Measurements from ENCODE around the gene PGPEP1. TPM values are rescaled to one million over a fixed set of nuclear protein-coding genes. Genes with fewer than 3 reads are reported as not detected.

PGPEP1 gene
- total RNA-seq, 1 donor from 2014 or later, result 36.1 TPM

Small RNAs within 50 kb of the gene (microRNA-seq; reads per million reads assigned to microRNA genes)
- 1.6 reads per million for gene MIR3189 (ENCODE audit: unreplicated experiment)

Other genes with a start within 250 kb of the PGPEP1 start
- gene MAST3, start 242.8 kb upstream of the PGPEP1 start, total RNA-seq, result 7.6 and 8.0 TPM in 2 replicates
- gene PIK3R2, start 187.4 kb upstream of the PGPEP1 start, total RNA-seq, result 67.2 and 68.1 TPM in 2 replicates
- not detected in 2 replicates for gene IFI30, start 166.8 kb upstream of the PGPEP1 start, total RNA-seq
- gene MPV17L2, start 147.4 kb upstream of the PGPEP1 start, total RNA-seq, result 11.6 and 12.7 TPM in 2 replicates
- gene RAB3A, start 136.6 kb upstream of the PGPEP1 start, total RNA-seq, result 2.9 and 3.2 TPM in 2 replicates
- 0.21 TPM in 1 of 2 replicates, not detected in the other for gene PDE4C, start 114.2 kb upstream of the PGPEP1 start, total RNA-seq
- gene IQCN, start 66.1 kb upstream of the PGPEP1 start, total RNA-seq, result 6.9 and 10.4 TPM in 2 replicates
- gene JUND, start 59.0 kb upstream of the PGPEP1 start, total RNA-seq, result 203 and 241 TPM in 2 replicates
- 92.1 and 98.1 TPM in 2 replicates for gene LSM4, start 17.5 kb upstream of the PGPEP1 start, total RNA-seq
- gene GDF15, start 45.6 kb downstream of the PGPEP1 start, total RNA-seq, result 41.9 and 47.9 TPM in 2 replicates
- gene LRRC25, start 57.0 kb downstream of the PGPEP1 start, total RNA-seq, result 0.16 TPM in 1 of 2 replicates, not detected in the other
- 82.9 and 102 TPM in 2 replicates for gene SSBP4, start 78.8 kb downstream of the PGPEP1 start, total RNA-seq
- 159 and 178 TPM in 2 replicates for gene ISYNA1, start 97.5 kb downstream of the PGPEP1 start, total RNA-seq
- gene ELL, start 181.5 kb downstream of the PGPEP1 start, total RNA-seq, result 17.6 and 18.3 TPM in 2 replicates
- gene FKBP8, start 203.0 kb downstream of the PGPEP1 start, total RNA-seq, result 242 and 253 TPM in 2 replicates
- gene KXD1, start 217.3 kb downstream of the PGPEP1 start, total RNA-seq, result 66.5 and 70.6 TPM in 2 replicates
- gene UBA52, start 231.3 kb downstream of the PGPEP1 start, total RNA-seq, result 1,032 and 1,081 TPM in 2 replicates
- gene REX1BD, start 248.2 kb downstream of the PGPEP1 start, total RNA-seq, result 55.7 and 59.4 TPM in 2 replicates